ENCODE measurements around the gene INAFM1. TPM values are rescaled to one million over a fixed set of nuclear protein-coding genes. Genes with fewer than 3 reads are reported as not detected.

INAFM1 gene
- total and polyA plus RNA-seq, 4 donors: 1.5 to 2.5 (median 1.9) TPM

- Histone ChIP-seq H3K4me1 (ENCODE audit: control insufficient read depth in 4 of 4, insufficient read depth in 4 of 4, low read length in 3 of 4) (peaks cover 9 to 42% (median 29%) of the 10 kb centered on the region in 4 donors), H3K9me3 (ENCODE audit: control insufficient read depth in 4 of 4, low read length in 3 of 4) (no peaks in the 10 kb centered on the region), H3K4me3 (ENCODE audit: low read depth in 1 of 3, low read length in 3 of 3) (peak overlapping the region; percentile 68 to 90 (median 74)), H3K36me3 (ENCODE audit: control insufficient read depth in 4 of 4, insufficient read depth in 3 of 4, low read depth in 1 of 4, low read length in 3 of 4) (peaks cover 0 to 2% (median 0%) of the 10 kb centered on the region in 4 donors), H3K27ac (ENCODE audit: low read depth in 1 of 2, low read length in 2 of 2) (peak overlapping the region; percentile 70 to 73), H3K27me3 (ENCODE audit: control insufficient read depth in 4 of 4, insufficient read depth in 4 of 4, low read length in 3 of 4) (no peaks in the 10 kb centered on the region), H3K9ac (ENCODE audit: low read depth in 1 of 2, low read length in 2 of 2) (peak overlapping the region in 1 of 2 donors; percentile 44)
- DNase-seq (ENCODE audit: low spot score): peak; percentile 81
- TF ChIP-seq CTCF (IDR thresholded peaks at IDR 0.05; ENCODE audit: low read depth, low read length, missing input control) (peak; percentile 62), HNF4A (conservative IDR thresholded peaks at IDR 0.05) (no peak)
- 1% methylated on average over 84 of the region's 84 CpGs for WGBS
Measured at GRCh38 chr19:47230054-47230920, 44.4 kb upstream of the INAFM1 start.

- under 1% methylated on average over 43 of the region's 43 CpGs for WGBS
- H3K4me1 ChIP-seq (ENCODE audit: control insufficient read depth in 4 of 4, insufficient read depth in 4 of 4, low read length in 3 of 4): peaks cover 9 to 42% (median 26%) of the 10 kb centered on the region in 4 donors
Measured at GRCh38 chr19:47230921-47231214, 43.8 kb upstream of the INAFM1 start, which contains the start of gene BBC3. Gene BBC3 (minus strand): TSS chr19:47231199. CDS start chr19:47228431, 2,768 bp downstream.

More at GRCh38 chr19:47230921-47231214, 43.8 kb upstream of the INAFM1 start, which contains the start of gene BBC3:
- Histone ChIP-seq H3K9me3 (ENCODE audit: control insufficient read depth in 4 of 4, low read length in 3 of 4) (no peaks in the 10 kb centered on the region), H3K4me3 (ENCODE audit: low read depth in 1 of 3, low read length in 3 of 3) (peak within 1 kb of the TSS; percentile 68 to 90 (median 74)), H3K36me3 (ENCODE audit: control insufficient read depth in 4 of 4, insufficient read depth in 3 of 4, low read depth in 1 of 4, low read length in 3 of 4) (no peaks in the 10 kb centered on the region), H3K27me3 (ENCODE audit: control insufficient read depth in 4 of 4, insufficient read depth in 4 of 4, low read length in 3 of 4) (no peaks in the 10 kb centered on the region), H3K9ac (ENCODE audit: low read depth in 1 of 2, low read length in 2 of 2) (peak within 1 kb of the TSS; percentile 36 to 44), H3K27ac (ENCODE audit: low read depth in 1 of 2, low read length in 2 of 2) (peak within 1 kb of the TSS; percentile 70 to 73)
- TF ChIP-seq NR2F2 (IDR thresholded peaks at IDR 0.05) (no peak), FOXA2 (IDR thresholded peaks at IDR 0.05) (no peak), FOXA1 (IDR thresholded peaks at IDR 0.05) (no peak), RXRA (IDR thresholded peaks at IDR 0.05) (no peak), ZBTB33 (IDR thresholded peaks at IDR 0.05) (no peak), RAD21 (IDR thresholded peaks at IDR 0.05) (no peak), SP1 (IDR thresholded peaks at IDR 0.05) (no peak), YY1 (IDR thresholded peaks at IDR 0.05) (no peak), EGR1 (IDR thresholded peaks at IDR 0.05; ENCODE audit: low read depth in 2 of 2) (no peak), CTCF (IDR thresholded peaks at IDR 0.05; ENCODE audit: low read depth, low read length, missing input control) (no peak), MAX (IDR thresholded peaks at IDR 0.05) (no peak), HNF4G (IDR thresholded peaks at IDR 0.05) (no peak), GABPA (IDR thresholded peaks at IDR 0.05 in 1 of 2, conservative IDR thresholded peaks at IDR 0.05 in 1 of 2) (no peak), HNF4A (conservative IDR thresholded peaks at IDR 0.05) (no peak), REST (IDR thresholded peaks at IDR 0.05) (no peak), TAF1 (conservative IDR thresholded peaks at IDR 0.05) (no peak), JUND (IDR thresholded peaks at IDR 0.05) (no peak)
- no peak for DNase-seq (ENCODE audit: low spot score)

All from liver (tissue), 9 donors.